ENCODE results near the gene BCL11A.

BCL11A gene

DNA sequence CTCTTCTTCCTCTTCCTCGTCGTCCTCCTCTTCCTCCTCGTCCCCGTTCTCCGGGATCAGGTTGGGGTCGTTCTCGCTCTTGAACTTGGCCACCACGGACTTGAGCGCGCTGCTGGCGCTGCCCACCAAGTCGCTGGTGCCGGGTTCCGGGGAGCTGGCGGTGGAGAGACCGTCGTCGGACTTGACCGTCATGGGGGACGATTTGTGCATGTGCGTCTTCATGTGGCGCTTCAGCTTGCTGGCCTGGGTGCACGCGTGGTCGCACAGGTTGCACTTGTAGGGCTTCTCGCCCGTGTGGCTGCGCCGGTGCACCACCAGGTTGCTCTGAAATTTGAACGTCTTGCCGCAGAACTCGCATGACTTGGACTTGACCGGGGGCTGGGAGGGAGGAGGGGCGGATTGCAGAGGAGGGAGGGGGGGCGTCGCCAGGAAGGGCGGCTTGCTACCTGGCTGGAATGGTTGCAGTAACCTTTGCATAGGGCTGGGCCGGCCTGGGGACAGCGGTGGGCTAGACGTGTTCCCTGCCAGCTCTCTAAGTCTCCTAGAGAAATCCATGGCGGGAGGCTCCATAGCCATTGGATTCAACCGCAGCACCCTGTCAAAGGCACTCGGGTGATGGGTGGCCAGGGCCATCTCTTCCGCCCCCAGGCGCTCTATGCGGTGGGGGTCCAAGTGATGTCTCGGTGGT lies 91.9 kb downstream of the BCL11A start:
- no peak for DNase-seq (ENCODE audit: low read depth)

DNA sequence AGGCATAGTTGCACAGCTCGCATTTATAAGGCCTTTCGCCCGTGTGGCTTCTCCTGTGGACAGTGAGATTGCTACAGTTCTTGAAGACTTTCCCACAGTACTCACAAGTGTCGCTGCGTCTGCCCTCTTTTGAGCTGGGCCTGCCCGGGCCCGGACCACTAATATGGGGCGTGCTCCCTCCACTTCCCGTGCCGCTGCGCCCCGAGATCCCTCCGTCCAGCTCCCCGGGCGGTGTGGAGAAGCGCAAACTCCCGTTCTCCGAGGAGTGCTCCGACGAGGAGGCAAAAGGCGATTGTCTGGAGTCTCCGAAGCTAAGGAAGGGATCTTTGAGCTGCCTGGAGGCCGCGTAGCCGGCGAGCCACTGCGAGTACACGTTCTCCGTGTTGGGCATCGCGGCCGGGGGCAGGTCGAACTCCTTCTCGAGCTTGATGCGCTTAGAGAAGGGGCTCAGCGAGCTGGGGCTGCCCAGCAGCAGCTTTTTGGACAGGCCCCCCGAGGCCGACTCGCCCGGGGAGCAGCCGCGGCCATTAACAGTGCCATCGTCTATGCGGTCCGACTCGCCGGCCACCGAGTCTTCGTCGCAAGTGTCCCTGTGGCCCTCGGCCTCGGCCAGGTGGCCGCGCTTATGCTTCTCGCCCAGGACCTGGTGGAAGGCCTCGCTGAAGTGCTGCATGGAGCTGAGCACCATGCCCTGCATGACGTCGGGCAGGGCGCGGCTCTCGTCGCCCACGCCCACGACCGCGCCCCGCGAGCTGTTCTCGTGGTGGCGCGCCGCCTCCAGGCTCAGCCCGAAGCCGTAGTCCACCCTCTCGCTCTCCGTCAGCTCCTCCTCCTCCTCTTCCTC lies 92.7 kb downstream of the BCL11A start:
- DNase-seq (ENCODE audit: low read depth), result no peak

DNA sequence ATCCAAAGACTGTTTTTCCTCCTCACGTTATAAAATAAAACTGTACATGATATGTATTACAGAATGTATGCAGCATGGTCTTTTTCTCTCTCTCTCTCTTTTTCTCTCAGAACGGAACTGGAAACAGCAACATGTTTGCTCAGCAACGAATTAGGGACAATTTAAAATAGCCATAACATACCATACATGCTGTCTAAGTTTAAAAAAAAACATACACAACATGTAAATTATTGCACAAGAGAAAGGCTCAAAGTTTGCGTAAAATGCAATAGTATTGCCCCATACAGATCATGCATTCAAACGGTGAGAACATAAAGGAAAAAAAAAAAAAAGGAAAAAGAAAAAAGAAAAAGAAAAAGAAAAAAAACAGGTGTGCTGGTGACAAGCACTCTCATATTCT lies 93.6 kb downstream of the BCL11A start:
- no peak for DNase-seq (ENCODE audit: low read depth)

DNA sequence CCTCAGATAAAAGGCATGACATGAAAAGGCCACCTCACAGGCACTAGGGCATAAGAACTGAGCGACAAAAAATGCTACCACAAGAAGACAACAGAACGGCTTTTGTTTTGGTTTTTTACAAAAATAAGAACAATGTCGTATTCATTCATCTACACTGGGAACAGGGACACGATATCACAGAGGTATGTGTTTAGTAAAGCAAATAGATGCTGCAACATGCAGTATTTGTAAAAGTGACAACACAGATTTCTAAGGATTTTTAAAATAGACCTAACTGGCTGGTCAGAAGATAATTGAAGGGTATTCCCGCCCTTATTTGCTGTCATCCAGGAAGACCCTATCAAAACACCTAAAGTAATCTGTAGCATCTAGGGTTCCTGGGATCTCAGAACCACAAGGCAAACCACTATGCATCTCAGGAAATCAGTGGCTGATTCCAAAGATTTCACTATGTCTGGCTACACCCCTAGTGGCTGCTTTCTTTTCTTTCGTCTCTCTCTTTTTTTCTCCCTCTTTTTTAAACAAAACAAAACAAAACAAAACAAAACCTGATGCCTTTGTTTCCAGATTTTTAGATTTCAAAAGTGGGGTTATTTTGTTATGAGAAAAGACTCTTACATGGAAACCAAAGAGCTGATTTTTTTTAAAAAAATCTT lies 97.2 kb downstream of the BCL11A start:
- DNase-seq (ENCODE audit: low read depth), result no peak

DNA sequence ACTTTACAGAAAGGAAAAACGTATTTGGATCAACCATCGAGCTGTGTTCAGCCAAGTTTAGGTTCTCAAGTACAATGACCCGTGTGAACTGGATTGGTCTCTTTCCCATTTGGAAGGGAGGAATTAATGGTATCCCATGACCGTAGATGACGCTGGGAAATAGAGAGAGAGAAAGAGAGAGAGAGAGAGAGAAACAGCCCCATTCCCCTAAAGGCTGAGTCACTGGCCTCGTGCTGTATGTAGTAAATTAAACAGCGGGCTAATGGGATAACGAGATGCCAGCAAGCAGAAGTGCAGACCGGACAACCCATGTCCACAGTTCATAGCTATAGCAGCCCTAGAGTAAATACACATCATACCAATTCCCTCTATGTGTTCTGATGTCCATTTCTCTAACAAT lies 99.6 kb downstream of the BCL11A start:
- no peak for DNase-seq (ENCODE audit: low read depth)

DNA sequence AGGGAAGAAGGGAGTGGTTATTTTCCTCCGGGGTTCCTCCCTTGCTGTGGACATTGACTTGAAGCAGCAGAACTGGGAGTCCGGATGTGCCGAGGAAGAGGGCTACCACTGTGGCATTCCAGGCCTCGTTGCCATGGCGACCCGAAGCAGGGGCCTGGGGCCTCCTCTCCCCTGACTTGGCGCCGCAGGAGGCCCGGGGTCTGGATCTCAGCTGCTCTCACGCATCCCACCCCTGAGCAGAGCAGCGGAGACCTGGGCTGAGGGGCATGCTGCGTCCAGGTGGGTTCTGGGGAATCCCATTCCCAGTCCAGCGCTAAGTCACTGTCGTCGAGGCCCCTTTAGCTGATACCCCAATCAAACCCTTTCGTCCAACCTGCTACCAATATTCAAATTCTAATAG lies 100.2 kb downstream of the BCL11A start:
- no peak for DNase-seq (ENCODE audit: low read depth)

DNA sequence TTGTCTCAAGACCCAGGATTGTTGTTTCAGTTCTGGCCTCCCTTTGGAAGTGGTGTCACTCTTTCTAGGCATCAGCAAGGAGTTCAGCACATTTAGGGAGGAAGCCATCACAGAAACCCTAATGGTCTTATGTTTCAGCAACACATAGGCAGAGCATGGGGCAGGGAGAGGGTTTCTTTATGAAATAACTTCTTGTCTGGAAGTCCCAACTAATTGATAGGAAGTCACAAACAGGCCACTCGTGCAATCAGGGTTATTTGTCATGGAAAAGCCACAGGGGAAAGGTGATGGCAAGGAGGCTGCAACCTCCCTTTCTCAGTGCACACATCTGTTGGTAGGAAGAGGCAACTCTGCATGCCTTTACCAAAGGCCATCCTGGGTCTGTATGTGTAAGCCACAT lies 103.0 kb downstream of the BCL11A start:
- no peak for DNase-seq (ENCODE audit: low read depth)

DNA sequence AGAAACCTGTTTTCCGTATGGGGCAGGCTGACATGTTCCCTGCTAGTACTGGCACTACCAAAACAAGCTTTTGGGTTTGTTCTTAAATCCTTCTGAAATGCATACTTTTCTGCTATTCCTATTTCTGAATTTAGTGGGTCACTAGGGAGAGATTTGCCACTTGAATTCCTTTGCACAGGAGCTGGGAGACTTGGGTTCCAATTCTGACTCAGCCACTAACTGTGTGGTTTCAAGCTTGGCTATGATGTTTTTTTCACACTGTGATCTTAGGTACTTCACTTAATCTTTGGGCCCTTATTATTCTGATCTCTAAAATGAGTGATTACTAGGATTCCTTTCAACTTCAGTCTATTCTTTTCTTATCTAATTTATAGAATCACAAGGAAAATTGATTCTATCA lies 105.5 kb downstream of the BCL11A start:
- no peak for DNase-seq (ENCODE audit: low read depth)

DNA sequence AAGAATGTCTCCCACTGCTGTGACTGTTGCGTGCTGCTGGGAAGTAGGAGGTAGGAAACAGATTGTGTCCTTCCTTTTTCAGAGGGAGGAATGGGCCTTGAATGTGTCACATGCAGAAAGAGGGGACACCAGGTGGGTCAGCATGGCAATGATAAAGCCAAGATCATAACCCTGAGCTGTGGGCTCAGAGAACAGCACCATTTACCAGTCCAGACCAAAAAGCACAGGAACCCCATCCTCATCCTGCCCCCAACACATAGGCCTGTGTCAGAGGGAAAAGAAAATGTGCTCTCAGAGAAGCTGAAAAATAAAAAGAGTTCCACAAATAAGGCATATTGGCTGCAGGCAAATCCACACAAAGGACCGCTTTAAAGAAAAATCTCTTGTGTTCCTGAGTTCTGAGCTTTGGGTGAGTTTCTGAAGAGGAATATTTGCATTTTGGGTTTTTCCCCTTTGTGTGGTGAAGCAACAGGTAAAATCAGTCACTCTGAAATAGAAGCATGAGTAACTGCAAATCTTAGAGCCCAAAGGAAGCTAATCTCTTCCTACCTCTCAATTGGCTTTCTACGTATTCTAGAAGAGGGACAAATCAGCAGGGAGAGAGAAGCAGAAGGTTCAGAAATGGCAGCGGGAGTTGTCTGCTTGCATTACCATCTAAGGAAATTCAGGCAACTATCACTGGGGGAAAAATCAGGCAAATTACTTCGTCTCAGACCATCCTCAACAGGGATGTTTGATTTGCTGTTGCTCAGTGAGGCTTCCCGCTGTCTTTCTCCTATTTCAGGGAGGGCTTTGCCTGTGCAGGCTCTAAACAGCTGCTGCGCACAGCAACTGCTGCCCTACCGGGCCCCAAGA lies 106.8 kb downstream of the BCL11A start:
- no peak for DNase-seq (ENCODE audit: low read depth)

DNA sequence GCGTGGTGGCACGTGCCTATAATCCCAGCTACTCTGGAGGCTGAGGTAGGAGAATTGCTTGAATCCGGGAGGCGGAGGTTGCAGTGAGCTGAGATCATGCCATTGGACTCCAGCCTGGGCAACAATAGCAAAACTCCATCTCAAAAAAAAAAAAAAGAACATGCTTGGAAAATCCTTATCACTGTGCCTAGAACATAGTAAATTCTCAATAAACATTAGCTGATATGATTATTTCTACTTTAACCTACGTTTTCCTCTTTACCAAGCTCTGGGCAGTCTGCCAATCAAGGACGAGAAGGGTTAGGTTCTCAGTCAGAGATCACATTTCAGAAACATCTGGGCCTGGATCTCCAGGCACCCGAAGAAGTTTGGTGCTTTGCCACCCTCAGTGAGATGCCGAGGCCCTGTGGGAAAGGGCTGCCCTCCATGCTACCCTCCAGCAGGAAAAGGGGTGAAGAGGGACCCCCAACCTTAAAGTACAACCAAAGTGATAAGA lies 107.7 kb downstream of the BCL11A start:
- DNase-seq (ENCODE audit: low read depth), result no peak

DNA sequence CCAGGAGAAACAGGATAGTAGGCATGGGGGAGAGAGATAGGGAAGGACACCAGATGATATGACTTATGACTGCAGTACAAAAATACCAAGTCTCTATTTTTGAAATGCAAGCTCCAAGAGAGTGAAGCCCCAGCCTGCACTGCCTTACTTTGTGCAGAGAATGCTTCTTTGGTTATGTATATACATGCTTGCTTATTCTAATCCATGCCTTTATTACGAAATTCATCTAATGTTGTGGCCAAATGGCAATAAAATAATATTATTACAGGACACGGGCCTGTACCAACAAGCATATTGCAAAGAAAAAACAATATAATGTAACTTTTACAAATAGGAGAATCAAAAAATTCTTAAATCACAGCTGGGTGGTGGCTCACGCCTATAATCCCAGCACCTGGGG lies 110.8 kb downstream of the BCL11A start:
- no peak for DNase-seq (ENCODE audit: low read depth)

DNA sequence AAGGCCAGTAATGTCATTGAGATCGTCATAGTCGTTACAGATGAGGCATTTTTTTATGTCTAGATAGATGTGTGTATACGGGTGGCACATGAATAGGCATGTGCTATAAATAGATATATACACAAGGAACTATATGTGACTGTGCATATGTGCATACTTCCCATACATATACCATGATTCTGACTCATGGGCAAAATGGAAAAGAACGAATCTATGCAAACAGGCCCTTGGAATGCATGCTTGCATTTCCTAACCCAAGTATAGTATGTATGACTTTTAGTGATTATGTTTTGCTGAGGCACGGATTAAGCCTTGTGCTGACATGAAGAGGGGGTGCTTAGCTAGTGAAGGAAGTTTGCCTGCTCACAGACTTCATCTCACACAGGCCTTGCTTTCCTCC lies 111.7 kb downstream of the BCL11A start:
- DNase-seq (ENCODE audit: low read depth), result no peak

DNA sequence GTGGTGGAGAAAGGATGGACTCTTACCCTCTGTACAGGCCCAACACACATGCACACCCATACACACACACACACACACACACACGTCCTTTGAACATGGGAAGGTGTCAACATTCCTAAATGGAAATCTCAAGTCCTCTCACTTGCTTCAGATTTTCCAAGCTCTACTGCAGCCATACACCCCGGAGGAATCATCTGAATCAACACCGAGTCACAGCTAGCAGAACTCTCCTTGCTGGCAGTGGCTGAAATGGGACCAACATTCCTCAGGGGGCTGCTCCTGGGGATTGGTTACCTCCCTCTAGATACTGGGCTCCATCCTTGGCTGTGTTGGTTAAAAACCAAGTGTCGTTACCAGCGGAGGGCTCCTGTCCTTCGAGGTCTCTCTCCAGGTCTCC lies 112.7 kb downstream of the BCL11A start:
- DNase-seq (ENCODE audit: low read depth), result no peak

DNA sequence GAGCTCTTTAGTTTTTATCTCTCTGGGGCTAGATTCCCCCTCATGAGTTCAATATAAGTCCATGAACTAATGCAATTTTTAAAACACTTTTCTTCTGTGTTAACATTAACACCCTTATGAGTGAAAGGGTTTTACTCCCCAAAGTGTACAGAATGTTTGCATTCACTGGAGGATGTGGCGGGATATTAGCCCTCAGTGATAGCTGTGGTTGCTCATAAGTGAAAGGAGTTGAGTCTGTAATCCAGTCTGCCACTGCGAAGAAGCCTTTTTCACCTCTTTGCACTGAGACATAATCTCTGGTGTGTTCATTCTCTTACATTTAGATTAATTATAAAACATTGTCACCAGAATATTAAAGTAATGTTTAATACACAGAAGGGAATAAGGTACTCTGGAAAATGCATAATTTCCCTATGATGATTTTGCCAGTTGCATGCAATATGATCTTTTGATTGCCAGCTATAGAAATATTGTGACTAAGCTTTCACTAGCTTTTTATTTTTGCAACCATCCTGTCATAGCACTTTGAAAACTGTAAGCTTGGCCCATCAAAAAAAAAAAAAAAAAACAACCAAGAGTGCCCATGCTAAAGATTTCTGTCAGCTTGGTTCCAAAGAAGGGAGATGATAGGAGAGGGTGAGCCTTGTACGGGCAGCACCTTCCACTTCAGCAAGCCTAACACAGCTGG lies 113.2 kb downstream of the BCL11A start:
- no peak for DNase-seq (ENCODE audit: low read depth)

DNA sequence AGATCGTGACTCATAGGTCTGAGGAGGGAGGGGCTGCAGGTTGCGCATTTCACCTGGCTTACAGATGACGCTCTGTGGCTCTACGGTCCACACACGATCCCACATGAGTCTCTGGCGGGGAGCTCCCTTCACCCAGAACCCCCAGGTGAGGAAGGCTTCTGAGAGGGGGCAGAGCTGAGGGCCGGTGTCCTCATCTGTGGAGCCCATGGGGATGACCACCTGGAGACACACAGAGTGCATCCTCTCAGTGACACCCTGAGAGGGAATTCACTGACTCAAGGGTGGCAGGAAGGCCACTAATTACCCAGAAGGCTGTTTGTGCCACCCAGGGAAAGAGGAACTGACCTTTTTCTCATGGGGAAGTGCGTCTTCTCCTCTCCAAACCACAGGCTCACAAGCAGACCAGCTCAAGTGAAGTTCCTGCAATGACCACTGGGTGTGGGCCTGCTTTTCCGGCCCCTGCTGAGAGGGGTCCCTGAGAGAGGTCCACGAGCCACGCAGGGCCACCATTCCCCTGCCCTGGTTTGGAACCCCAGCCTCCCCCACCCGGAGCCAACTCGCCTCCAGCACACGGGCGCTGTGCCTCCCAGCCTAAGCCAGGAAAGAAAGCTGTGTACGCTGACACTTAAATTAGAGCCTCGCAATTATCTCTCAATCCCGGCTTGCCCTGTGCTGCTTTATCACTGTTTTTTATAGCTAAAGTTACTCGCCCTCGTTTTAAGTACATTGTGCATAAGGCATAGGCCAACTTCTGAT lies 114.1 kb downstream of the BCL11A start:
- DNase-seq (ENCODE audit: low read depth), result no peak

DNA sequence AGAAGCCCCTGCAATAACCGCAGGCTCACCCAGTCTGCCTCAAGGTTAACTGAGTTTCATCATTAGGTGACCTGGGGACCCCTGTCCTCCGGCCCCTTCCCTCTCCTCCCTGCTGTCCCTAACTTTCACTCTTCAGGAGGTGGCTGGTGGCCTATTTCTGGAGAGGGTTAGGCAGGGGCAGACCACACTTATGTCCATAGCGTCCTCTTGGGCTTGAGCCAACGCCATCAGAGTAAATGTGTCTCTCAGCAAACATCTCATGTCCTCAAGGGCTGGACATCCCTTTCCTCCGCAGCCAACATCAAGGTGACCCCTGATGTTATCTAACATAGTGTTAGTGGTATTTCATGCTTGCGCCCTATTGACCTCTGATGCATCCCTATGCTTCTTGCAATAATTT lies 114.8 kb downstream of the BCL11A start:
- no peak for DNase-seq (ENCODE audit: low read depth)

DNA sequence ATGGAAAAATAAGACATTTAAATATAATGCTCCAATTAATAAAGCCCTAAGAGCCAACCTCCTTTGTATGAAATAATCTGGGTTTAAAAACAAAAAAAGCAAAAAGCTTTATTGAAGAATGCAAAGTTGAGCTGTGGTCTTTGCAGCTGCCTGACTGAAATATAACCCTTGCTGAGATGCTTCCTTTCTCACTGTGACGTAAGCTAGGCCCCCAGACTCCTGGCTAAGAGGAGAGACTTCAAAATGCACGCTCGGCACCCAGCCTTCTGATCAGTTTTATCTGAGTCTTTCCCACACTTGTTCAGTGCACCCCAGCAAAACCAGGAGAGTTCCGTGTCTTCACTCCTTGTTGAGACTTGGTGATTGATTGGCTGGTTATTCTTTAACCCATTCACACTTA lies 115.3 kb downstream of the BCL11A start:
- no peak for DNase-seq (ENCODE audit: low read depth)

DNA sequence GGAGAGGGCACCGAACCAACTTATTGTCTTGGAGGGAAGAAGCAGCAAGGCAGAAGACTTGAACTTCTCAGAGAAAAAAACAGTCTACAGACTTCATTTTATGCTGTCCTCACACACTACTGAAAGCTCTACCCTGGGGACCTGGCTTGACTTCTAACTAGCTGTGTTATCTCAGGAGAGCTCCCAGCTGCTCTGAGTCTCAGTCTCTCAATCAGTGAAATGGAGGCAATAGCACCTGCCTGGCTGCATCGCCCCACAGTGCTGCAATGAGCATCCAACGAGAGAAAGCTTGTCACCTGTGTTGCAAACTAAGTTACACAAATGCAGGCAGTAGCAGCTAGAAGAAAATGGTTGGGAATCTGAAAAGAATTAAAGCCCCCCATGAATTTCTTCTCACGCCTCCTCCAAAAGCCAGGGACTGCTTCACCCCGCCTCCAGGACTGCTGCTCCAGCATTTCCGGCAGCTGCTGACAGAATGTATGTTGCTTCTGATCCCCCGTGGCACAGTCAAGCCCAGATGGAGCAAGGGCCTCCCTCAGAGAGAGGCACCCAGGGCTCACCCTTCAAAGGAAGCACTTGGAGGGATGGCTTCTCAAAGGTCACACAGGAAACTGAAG lies 116.3 kb downstream of the BCL11A start:
- DNase-seq (ENCODE audit: low read depth), result no peak

DNA sequence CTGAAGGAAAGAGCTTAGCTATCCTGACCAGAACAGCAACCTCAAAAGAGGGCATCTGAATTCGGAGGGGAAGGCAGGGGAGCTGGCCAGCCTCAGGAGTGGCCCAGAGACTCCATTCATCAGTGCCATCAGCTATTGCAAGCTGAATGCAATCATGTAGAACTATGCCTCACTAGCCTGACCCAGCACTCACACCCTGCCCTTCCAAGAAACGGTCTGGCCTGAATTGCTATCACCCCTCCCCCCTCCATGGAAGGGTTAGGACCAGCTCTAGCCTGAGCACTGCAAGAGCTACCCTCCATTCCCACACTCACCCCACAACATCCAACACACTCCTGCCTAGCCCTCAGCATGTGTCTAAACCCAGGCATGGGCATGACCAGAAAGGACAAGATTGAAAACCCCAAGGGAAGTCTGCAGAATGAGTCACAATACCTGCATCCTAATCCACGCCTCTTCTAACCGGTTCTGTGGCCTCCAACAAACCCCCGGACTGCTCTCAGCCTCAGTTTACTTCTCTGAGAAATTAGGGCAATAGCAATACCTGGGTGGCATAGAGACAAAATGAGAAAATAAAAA lies 120.3 kb downstream of the BCL11A start:
- DNase-seq (ENCODE audit: low read depth), result no peak

DNA sequence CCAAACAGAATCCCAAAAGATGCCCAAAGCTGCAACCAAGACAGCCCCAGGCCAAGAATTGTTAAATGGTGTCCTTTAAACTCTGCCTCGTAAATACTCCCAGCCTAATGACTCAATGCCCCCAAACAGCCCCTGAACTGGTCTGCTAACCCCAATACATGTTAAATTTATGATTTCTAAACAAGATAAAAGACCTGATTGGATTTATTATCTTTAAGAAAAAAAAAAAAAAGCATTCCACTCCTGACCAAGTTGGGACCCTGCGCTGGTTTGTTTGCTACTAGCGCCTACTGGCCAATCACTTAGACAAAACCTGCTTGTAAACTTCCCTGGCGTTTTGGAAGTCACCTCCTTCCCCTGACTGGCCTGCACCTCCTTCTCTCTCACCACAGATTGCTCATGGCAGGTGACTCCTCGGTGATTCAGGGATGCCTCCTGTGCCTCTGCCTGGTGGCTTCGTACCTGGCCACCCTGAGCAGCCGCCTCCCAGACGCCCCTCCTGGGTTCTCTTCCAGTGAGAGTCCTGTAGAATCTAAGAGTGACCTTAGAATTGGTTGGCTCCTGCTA lies 121.3 kb downstream of the BCL11A start:
- DNase-seq (ENCODE audit: low read depth), result no peak
